NB4 (cell line): ENCODE measurements around the gene TTLL12.

ENCODE experiments used
- MAX ChIP-seq: IDR thresholded peaks from 2 replicates; pipeline ENCODE4 v1.6.1; 2011; ENCODE audit warnings: low read depth, low read length
- MYC ChIP-seq: IDR thresholded peaks from 2 replicates; pipeline ENCODE4 v1.6.1; 2011; ENCODE audit warnings: low read depth, low read length
- POLR2A ChIP-seq: IDR thresholded peaks from 2 replicates; pipeline ENCODE4 v1.6.1; 2011; ENCODE audit warnings: mild to moderate bottlenecking; ENCODE audit not compliant: insufficient read length; ENCODE audit errors: extremely low read depth
- TF ChIP-seq, protein P1 (sequence below): IDR thresholded peaks from one replicate; pipeline ENCODE4 v1.5.1; 2012; ENCODE audit warnings: low read depth, low read length

DNA sequence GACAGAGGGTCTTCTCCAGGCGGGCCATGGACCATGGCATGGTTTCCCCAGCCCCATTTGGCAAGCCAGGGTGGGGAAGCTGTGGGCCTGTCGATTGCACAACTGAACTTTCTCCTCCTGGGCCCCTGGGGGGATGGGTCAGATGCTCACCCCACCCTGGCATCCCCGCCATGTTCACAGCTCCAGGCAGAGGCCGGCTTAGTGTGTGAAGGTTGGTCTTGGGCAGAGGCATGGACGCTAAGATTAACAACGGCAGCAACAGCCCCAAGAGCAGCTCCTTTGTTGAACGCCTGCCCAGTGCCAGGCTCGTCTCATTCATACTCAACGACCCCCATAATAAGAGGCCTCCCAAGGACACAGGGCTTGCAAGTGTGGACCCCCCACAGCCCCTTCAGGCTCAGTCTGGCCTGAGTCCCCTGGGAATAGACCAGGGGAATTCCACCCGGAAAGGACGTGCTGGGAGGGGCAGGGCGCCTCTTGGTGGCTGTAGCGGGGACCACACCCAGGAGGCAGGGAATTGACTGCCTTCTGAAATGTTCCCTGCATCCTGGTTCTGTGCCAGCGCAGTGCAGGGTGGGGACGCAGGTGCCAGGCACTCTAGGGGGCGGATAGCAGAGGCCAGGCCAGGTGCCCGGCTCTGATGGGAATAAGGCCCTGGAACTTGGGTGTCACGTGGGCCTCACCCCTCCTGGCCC lies 27.3 kb downstream of the TTLL12 start:
- TF ChIP-seq MAX (no peak), POLR2A (no peak), MYC (no peak)
- TF ChIP-seq, protein P1, sequence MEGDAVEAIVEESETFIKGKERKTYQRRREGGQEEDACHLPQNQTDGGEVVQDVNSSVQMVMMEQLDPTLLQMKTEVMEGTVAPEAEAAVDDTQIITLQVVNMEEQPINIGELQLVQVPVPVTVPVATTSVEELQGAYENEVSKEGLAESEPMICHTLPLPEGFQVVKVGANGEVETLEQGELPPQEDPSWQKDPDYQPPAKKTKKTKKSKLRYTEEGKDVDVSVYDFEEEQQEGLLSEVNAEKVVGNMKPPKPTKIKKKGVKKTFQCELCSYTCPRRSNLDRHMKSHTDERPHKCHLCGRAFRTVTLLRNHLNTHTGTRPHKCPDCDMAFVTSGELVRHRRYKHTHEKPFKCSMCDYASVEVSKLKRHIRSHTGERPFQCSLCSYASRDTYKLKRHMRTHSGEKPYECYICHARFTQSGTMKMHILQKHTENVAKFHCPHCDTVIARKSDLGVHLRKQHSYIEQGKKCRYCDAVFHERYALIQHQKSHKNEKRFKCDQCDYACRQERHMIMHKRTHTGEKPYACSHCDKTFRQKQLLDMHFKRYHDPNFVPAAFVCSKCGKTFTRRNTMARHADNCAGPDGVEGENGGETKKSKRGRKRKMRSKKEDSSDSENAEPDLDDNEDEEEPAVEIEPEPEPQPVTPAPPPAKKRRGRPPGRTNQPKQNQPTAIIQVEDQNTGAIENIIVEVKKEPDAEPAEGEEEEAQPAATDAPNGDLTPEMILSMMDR: peak; percentile 37
